Caco-2 (cell line): ENCODE measurements around the gene UNC5A. TPM values are rescaled to one million over a fixed set of nuclear protein-coding genes. Genes with fewer than 3 reads are reported as not detected.

Source experiments
- BruUV-seq: library from RNA; stranded (reverse); fragments of 400-500 nt; replicated peaks from 2 replicates; lab custom pipeline; 2021; lab: Mats Ljungman, UMichigan
- CTCF ChIA-PET: fragments of 300-600 bp; sonication (Branson Sonifier 250); formaldehyde crosslinking; loops from one replicate; lab custom pipeline; 2022; ENCODE audit warnings: antibody characterized with exemption; lab: Charles Lee
- POLR2A ChIA-PET: fragments of 300-600 bp; sonication (Branson Sonifier 250); formaldehyde crosslinking; loops from one replicate; lab custom pipeline; 2022; ENCODE audit warnings: antibody characterized with exemption; lab: Charles Lee
- DNase-seq, 2 experiments: peaks; one replicate each; pipeline versions ENCODE4 v3.0.0 to v3.0.0-alpha.2; 2020 to 2022
- H3K27me3 ChIP-seq: replicated peaks from 2 replicates; pipeline ENCODE4 v1.6.0; 2011; ENCODE audit warnings: low read length; ENCODE audit not compliant: control insufficient read depth, insufficient read depth
- H3K36me3 ChIP-seq: 2 replicates; pipeline ENCODE4 v1.5.1; 2011; ENCODE audit warnings: low read length; ENCODE audit not compliant: control insufficient read depth, insufficient read depth
- H3K4me1 ChIP-seq: fragments of 250-450 bp; sonication (Bioruptor Pico); 2 replicates; pipeline ENCODE4 v1.5.1; 2020; ENCODE audit warnings: mild to moderate bottlenecking
- H3K4me3 ChIP-seq: 2 replicates; pipeline ENCODE4 v1.5.1; 2011; ENCODE audit warnings: low read depth, mild to moderate bottlenecking, control low read depth, low read length
- H3K9me3 ChIP-seq: fragments of 250-450 bp; sonication (Bioruptor Pico); 2 replicates; pipeline ENCODE4 v1.5.1; 2020; ENCODE audit warnings: mild to moderate bottlenecking, moderate library complexity
- H3K27ac Mint-ChIP-seq: one replicate; pipeline ENCODE4 v1.8.0; 2022; ENCODE audit warnings: mixed read lengths; ENCODE audit not compliant: unreplicated experiment
- H3K27me3 Mint-ChIP-seq: one replicate; pipeline ENCODE4 v1.8.0; 2022; ENCODE audit warnings: mixed read lengths; ENCODE audit not compliant: insufficient read depth, unreplicated experiment
- H3K36me3 Mint-ChIP-seq: one replicate; pipeline ENCODE4 v1.8.0; 2022; ENCODE audit warnings: mild to moderate bottlenecking, mixed read lengths; ENCODE audit not compliant: insufficient read depth, unreplicated experiment
- H3K4me1 Mint-ChIP-seq: one replicate; pipeline ENCODE4 v1.8.0; 2022; ENCODE audit warnings: low read depth, mixed read lengths; ENCODE audit not compliant: unreplicated experiment
- H3K4me3 Mint-ChIP-seq: one replicate; pipeline ENCODE4 v1.8.0; 2022; ENCODE audit warnings: mild to moderate bottlenecking, moderate library complexity, mixed read lengths; ENCODE audit not compliant: unreplicated experiment
- H3K9me3 Mint-ChIP-seq: one replicate; pipeline ENCODE4 v1.8.0; 2022; ENCODE audit warnings: mixed read lengths; ENCODE audit not compliant: unreplicated experiment
- CTCF ChIP-seq, 2 experiments: fragments of 200-600 bp in 1 of 2; IDR thresholded peaks; 1 replicate in 1 of 2; 2 replicates in 1 of 2; pipeline versions ENCODE4 v1.5.1 to v1.8.0; 2011 to 2022; ENCODE audit warnings: antibody characterized with exemption in 1 of 2, control low read depth in 1 of 2, inconsistent platforms in 1 of 2, low read depth in 1 of 2, low read length in 1 of 2, mild to moderate bottlenecking in 1 of 2, moderate library complexity in 1 of 2; ENCODE audit not compliant: insufficient read depth in 1 of 2, severe bottlenecking in 1 of 2, unreplicated experiment in 1 of 2
- intact Hi-C: fragments of 100-400 bp; cut with micrococcal nuclease; formaldehyde crosslinking; loops from one replicate; pipeline ENCODE4 v1.10.0; 2022; ENCODE audit not compliant: unreplicated experiment
- total RNA-seq: library from RNA; stranded (reverse); gene quantifications from 2 replicates; pipeline ENCODE4 v1.2.3, GENCODE V29; 2022

The UNC5A gene
- total RNA-seq, 1 experiment from 2014 or later: not detected

GRCh38 chr5:176776916-176777315 lies 33.4 kb upstream of the UNC5A start:
- H3K27ac Mint-ChIP-seq: no peak overlapping the region
- no peaks in the 10 kb centered on the region for H3K4me1 ChIP-seq
- CTCF ChIA-PET: no interaction called here
- POLR2A ChIA-PET: no interaction called here
- no peaks in the 10 kb centered on the region for H3K4me1 Mint-ChIP-seq
- H3K4me3 Mint-ChIP-seq: no peak overlapping the region
- no peaks in the 10 kb centered on the region for H3K9me3 ChIP-seq
- BruUV-seq: no TSS peak
- no peak overlapping the region for H3K4me3 ChIP-seq
- H3K36me3 ChIP-seq: no peaks in the 10 kb centered on the region
- H3K27me3 ChIP-seq: no peaks in the 10 kb centered on the region
- no peaks in the 10 kb centered on the region for H3K36me3 Mint-ChIP-seq
- no peak for DNase-seq
- H3K9me3 Mint-ChIP-seq: no peaks in the 10 kb centered on the region
- intact Hi-C loops: no loop called here
- peaks cover 25% of the 10 kb centered on the region for H3K27me3 Mint-ChIP-seq
- no peak for TF ChIP-seq CTCF (IDR thresholded peaks at IDR 0.05; ENCODE audit: insufficient read depth in 1 of 2, low read depth in 1 of 2, low read length in 1 of 2, severe bottlenecking in 1 of 2, unreplicated experiment in 1 of 2)

- no peak for TF ChIP-seq CTCF (IDR thresholded peaks at IDR 0.05; ENCODE audit: insufficient read depth in 1 of 2, low read depth in 1 of 2, low read length in 1 of 2, severe bottlenecking in 1 of 2, unreplicated experiment in 1 of 2)
- BruUV-seq: no TSS peak
These were observed 31.4 kb upstream of the UNC5A start for GRCh38 chr5:176778921-176779465.

GRCh38 chr5:176779537-176779936 lies 30.8 kb upstream of the UNC5A start:
- no peaks in the 10 kb centered on the region for H3K4me1 Mint-ChIP-seq
- no peaks in the 10 kb centered on the region for H3K9me3 Mint-ChIP-seq
- no peak for DNase-seq
- BruUV-seq: no TSS peak
- no peaks in the 10 kb centered on the region for H3K9me3 ChIP-seq
- no peaks in the 10 kb centered on the region for H3K36me3 ChIP-seq
- no peaks in the 10 kb centered on the region; the same call in 1 of the 2 replicates for H3K27me3 ChIP-seq
- peaks cover 22% of the 10 kb centered on the region for H3K27me3 Mint-ChIP-seq
- TF ChIP-seq CTCF (IDR thresholded peaks at IDR 0.05; ENCODE audit: insufficient read depth in 1 of 2, low read depth in 1 of 2, low read length in 1 of 2, severe bottlenecking in 1 of 2, unreplicated experiment in 1 of 2): no peak
- intact Hi-C loops: no loop called here
- H3K4me3 Mint-ChIP-seq: no peak overlapping the region
- ChIA-PET CTCF (no interaction called here), POLR2A (interaction anchor here (0.6 kb wide), 1 partner anchor 308 kb away, joined by 4 read pairs; no protein-coding TSS in a partner anchor)
- H3K4me1 ChIP-seq: no peaks in the 10 kb centered on the region
- H3K4me3 ChIP-seq: no peak overlapping the region
- H3K27ac Mint-ChIP-seq: no peak overlapping the region
- H3K36me3 Mint-ChIP-seq: no peaks in the 10 kb centered on the region

More at GRCh38 chr5:176778921-176779465, 31.4 kb upstream of the UNC5A start:
- no peaks in the 10 kb centered on the region for H3K4me1 Mint-ChIP-seq
- Histone ChIP-seq H3K27me3 (no peaks in the 10 kb centered on the region; the same call in 1 of the 2 replicates), H3K4me1 (no peaks in the 10 kb centered on the region), H3K9me3 (no peaks in the 10 kb centered on the region), H3K4me3 (no peak overlapping the region), H3K36me3 (no peaks in the 10 kb centered on the region)
- H3K36me3 Mint-ChIP-seq: no peaks in the 10 kb centered on the region
- no peak for DNase-seq
- H3K27ac Mint-ChIP-seq: no peak overlapping the region
- ChIA-PET POLR2A (no interaction called here), CTCF (no interaction called here)
- intact Hi-C loops: no loop called here
- no peak overlapping the region for H3K4me3 Mint-ChIP-seq
- no peaks in the 10 kb centered on the region for H3K9me3 Mint-ChIP-seq
- peaks cover 22% of the 10 kb centered on the region for H3K27me3 Mint-ChIP-seq
